NCI-H82 treated with DMSO at 0.1 percent for 48 hours (cell line): ENCODE results near the gene PRCP.
A peak's percentile ranks its signal among the peaks of the same experiment; 100 is the strongest.

Source experiments
- DNase-seq: peaks from one replicate; lab custom pipeline; 2025; ENCODE audit not compliant: unreplicated experiment; lab: John Stamatoyannopoulos, UW

Gene PRCP

DNA sequence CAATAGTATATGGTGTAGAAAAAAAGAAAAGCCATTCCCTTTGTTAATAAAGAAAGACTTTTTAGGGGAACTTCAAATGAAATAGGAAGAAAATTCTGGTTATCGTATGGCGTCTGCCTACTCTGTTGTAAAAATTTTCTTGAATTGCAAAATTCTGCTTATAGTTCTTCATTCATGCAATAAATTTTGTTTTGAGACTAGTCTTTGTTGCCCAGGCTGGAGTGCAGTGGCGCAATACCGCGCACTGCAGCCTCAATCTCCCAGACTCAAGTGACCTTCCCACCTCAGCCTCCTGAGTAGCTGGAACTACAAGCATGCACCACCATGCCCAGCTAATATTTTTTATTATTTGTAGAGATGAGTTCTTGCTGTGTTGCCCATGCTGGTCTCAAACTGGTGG lies 7.1 kb upstream of the PRCP start:
- DNase-seq = no peak

DNA sequence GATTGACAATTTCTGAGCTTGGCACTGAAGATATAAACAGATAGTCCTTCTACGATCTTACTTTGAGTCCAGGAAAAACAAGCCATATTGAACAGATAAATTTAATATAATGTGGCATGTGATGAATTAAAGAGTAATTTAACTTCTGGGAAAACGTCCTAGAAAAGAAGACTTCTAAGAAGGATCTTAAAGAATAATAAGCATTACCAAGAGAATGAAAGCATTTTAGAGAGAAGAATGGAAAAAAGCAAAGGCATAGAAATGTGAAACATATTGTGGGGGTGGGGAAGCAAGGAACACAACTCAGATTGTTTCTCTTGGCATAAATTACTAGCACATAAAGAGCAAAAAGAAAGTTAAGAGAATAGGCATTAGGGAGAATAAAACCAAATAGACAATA lies 6.7 kb upstream of the PRCP start:
- DNase-seq = no peak

DNA sequence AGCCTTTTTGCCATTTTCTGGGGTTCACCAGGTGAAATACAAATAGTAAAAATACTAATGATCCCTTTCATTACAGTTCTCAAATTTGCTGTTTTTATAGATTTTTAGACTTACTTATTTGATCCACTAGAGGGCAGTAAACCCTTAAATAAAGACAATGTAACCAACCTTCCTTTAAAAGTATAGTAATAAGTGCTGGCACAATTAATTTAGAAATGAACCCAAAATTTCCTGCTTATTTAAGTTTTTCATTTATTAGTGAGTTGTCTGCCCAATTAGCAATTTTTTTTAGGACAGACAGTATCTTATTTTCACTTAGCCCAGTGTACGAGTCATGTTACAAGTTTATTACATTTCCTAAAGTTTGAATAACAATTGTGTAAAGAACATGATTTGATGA lies 6.0 kb upstream of the PRCP start:
- DNase-seq = peak; percentile 6

DNA sequence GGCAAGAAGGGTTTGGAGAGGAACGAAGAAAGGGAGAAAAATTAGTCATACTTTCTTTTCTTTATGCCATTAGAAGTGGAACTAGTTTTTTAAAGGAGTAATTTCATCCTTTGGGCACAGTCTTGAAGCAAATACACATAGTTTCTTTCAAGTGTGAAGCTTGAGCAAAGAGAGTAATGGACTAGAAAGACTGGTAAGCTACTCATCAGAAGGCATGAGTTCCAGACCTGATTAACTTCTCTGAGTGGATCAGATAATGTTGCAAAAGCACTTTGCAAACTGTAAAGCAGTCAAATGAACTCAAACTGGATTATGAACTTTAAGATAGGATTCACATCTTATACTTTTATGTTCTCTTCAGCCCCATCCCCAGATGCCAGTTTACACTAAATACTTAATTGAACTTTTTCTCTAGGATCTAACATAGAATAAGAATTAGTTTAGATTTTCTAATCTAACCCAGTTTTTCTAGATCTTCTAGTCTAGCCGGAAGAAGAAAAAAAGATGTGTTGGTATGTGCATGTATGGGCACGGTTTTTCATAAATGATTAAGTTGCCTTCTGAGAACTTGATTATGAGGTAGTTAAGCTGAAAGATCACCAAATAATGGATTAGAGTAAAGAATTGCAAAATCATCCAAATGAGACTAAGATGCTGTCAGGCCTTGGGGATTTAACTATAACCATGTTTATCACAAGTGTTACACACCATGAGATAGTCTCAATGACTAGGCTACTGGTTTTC lies 3.8 kb upstream of the PRCP start:
- DNase-seq = peak; percentile 17

DNA sequence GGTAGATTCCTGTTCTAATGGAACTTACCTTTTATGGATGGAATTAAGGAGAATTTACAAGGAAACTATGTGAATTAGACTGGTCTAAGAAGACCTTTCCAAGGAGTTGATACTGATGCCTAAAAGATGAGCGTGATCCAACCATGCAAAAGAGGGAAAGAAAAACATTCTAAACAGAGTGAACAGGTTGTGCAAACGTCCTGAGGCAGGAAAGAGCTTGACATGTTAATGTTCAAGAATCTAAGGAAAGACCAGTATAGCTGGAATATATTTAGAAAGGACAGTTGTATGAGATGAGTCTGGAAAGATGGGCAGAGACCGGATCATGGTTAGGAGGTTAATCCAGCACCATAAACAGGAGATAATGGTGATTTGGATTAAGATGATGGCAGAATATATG lies 2.6 kb upstream of the PRCP start:
- DNase-seq = no peak

DNA sequence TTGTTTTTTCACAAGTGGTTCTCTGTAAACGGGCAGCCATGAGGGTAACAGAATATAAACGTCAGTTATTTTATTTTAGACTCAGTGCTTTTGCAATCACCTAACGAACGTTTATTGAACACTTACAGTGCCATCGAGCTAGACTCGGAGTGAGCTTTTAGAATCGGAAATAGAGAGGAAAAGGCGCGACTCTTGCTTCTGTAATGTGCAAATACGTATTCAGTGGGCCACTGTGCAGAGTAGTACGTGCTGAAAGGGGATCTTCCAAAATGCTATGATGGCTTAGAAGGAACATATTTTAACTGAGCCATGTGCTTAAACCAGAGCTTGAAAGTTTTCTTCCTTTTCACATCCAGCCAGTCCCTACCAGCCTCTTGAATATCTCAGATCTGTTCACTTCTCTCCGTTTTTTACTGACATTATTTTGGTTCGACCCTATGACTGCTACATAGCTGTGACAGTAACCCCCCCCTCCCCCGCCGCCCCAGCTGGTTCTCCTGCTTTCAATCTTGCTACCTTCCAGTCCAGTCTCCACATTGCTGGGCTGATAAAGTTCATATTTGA lies 1.8 kb upstream of the PRCP start:
- DNase-seq = no peak

DNA sequence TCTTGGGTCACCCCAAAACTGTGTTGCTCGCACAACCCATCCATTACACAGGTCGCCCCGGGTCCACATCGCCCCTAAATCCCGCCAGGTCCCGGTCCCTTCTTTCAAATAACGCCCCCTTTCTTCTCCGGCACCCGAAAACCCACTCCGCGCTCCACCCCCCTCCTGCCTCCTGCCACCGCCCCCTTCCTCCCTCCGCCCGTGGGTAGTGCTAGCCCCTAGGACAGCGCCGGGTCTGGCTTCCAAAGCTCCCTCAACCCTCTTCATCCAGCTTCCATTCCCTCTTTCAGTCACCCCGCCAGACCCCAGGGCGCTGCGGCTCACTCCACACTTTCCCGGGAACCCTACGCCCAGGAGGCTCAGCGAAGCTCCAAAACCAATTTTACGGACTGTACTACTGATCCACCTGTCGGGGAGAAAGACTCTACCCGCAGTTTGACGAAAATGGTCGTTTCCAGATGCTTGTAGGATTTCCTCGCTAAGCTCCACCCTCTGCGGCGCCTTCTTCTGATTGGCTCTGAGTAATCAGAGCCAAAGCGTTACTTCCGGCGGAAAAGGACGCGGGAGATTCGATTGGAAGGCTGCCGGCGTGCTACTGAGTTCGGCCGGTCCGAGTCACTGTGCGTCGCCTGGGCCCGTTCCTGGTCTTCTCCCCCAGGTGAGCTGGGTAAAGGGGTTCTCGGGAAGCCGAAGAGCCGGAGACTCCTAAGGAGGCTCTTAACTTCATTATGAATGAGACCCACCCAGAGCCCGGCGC lies 1.1 kb upstream of the PRCP start, which contains the start of gene DDIAS:
DDIAS (plus strand) TSS at position 572 of the 757 bp plus-strand sequence. CDS start 13,003 bp downstream, outside the sequence.
- DNase-seq = peak; percentile 94

DNA sequence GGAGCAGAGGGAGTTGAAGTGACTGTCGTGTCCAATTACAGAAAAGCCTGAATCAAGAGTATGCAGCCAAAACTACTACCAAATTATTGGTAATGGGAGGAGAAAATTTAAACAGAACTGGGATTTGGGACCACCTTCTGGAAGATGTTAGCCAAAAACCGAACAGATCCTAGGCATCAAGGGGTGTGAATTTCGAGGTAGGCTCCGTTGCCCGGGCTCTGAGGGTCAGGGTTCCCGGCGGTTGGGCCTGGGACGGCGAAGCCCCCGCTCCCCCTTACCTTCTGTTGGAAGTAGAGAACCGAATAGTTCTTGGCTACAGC lies 313 bp downstream of the PRCP start:
- no peak for DNase-seq

DNA sequence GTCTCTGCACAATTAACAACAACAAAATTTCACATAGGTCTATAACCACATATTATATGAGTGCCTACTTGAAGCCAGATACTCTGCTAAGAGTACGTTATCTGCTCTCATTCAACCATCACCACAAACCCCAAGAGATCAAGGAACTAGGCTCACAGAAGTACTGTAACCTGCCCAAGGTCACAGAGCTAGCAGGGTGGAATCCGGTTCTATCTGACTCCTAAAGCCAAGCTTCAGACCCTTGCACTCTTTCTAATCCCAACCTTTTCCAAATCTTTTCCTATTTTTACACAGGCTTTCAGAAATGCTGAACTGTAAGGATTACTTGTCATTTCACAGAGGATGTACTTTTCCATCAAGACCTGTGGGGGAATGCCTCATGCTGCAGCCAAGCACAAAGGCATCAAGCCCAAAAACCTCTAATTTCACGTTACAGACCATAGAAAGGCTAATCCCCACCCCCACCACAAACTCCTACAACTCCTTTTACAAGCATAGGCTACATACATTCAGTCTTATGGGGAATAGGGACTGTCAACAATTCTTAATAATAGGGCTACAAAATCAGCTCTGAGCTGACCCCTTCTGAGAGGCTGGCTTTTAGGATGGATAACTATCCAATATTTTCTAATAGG lies 927 bp downstream of the PRCP start:
- no peak for DNase-seq

DNA sequence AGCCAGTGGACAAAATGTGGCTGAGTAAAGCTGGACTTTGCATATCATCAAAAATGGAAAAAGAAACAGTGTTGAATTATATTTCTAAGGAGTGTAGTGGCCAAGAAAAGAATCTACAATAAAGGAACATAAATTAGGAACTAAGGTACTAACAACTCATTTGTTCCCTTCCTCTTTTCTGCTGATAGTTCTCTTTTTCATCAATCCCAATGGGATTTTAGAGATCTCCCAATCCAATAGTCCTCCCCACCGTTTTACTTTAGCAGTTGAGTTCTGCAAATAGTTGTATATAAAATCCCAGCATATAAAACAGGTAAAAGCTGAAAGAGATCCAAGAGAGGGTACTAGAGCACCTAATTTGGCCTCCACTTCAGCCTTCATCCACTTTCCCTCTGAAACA lies 2.0 kb downstream of the PRCP start:
- no peak for DNase-seq

DNA sequence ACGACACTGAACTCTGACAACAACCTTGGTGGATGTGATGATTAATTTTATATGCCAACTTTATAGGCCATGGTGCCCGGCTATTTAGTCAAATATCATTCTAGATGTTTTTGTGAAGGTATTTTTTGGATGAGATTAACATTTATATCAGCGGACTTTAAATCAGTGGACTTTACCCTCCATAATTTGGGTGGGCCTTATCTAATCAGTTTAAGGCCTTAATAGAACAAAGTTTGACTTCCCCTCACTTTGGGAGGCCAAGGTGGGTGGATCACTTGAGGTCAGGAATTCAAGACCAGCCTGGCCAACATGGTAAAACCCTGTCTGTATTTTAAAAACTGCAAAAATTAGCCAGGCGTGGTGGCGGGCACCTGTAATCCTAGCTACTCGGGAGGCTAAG lies 4.0 kb downstream of the PRCP start:
- no peak for DNase-seq

DNA sequence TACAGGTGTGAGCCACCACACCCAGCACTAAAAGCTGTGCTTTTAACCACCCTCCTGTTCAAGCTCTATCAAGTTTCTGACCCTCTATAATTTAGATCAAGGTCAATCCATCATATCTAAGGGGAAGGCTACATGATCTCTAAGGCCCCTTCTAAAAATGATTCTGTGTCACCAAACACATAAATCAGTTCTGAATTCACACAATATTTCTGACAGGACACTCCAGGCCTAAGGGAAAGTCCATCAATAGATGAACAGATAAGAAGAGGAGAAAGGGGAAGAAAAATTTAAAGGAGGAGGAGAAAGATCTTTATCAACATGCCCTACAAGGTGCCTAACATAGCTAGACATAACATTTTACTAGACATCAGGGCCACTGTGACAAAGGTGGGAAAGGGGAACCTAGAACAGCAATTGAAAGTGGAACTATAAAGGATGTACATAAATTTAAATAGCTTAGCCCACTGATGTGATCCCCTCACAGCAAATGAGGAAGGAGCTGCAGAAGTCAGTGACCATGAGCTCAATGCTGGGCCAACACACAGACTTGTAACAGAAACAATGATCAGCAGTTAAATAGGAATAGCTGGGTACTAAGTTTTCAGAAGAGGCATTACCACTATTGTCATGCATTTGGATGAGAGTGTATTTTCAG lies 4.7 kb downstream of the PRCP start:
- DNase-seq = no peak

DNA sequence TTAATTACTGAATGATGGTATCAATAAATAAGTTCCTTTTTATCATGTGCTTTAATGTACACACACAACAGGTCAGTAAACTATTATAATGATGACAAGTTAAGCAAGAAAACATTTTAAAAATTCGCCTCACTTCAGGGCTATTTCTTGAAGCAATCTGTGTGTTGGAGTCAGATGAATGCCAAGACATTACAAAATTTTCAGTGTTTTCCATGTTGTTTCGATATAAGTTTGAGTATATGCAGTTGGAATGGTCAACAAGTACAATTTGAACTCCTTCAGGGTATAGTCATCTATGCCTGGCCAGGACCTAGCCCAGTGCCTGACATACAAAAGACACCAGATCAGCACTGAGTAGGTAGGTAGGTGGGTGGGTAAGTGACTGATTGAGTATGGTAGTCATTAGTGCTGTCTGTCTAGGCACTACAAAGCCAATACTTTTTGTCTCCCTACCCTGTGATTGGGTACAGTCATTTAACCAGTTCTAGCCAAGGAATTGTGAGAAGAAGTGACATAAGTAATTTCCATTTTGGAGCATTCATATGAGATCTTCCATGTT lies 7.5 kb downstream of the PRCP start:
- no peak for DNase-seq

DNA sequence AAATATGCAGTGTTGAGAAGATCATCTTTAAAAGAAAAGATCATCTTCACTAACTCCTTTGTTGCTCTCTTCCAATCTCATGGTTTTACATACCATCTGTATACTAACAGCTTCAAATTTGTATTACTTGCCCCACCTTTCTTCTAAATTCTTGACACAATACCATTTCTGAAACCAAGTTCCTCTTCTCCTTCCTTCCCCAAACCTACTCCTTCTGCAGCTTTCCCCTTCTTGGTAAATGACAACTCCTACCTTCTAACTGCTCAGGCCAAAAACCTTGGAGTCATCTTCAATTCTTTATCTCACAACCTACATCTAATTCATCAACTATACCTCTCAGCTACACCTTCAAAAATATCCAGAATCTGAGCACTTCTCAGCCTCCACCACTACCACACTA lies 9.3 kb downstream of the PRCP start:
- no peak for DNase-seq

DNA sequence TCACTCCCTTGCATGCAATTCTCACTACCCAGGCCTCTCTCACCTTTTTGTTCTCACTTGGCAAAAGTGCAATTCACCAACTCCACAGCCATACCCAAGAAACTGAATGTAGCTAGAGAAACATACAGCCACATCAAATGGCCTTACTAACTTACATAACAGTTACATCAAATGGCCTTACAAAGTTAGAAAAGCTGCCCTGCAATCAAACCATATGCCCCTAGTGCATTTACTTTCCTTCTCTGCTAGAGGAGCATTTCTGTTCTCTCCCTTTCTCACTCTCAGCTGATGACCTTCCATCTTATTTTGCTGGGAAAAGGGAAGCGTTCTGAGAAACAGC lies 10.3 kb downstream of the PRCP start:
- DNase-seq = no peak

DNA sequence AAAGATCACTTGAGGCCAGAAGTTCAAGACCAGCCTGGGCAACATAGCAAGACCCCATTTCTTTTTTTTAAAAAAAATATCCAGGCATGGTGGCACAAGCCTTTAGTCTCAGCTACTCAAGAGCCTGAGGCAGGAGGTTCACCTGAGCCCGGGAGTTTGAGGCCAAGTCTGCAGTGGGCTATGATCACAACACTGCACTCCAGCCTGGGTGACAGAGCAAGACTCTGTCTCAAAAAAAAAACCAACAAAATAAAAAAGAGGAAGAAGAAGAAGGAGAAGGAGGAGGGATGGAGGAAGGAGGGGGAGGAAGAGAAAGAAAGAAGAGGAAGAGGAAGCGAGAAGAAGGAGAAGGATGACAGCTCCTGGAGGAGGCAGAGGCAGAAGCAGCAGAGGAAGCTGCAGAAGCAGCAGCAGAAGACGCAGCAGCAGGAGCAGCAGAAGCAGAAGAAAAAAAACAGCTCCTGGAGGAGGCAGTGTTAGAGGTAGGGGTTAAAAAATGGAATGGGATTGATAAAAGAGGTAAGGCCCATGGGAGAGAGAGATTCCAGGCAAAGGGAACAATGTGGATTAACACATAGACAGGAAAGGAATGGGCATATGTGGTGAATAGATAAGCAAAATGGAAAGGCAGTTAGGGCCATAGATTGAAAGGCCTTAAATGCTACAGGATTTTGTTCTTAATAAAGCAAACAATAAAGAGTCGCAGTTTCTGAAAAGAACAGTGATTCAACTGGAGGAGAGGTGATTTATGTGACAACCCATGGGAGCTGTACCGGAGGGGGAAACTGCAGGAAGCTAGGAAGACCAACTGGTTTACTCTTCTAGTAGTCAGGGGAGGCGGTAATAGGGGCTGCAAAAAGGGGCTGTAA lies 10.9 kb downstream of the PRCP start:
- DNase-seq = no peak

DNA sequence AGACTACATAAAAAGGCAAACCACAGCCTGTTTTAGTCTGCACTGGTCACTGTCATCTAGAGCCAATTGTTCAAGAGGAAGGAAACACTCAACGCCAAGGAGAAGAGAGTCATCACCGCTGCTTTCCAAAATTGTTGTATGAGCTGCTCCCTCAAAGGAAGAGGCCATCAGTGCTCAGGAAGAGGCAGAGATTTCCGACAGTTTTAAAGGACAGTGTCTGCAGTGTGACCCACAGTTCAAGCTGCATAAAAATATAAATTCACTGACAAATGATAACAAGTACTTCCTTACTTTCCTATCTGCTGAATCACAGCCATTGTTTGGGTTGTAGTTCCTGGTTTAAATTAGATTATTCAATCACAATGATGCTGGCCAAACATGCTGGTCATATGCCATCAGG lies 16.4 kb downstream of the PRCP start:
- no peak for DNase-seq

DNA sequence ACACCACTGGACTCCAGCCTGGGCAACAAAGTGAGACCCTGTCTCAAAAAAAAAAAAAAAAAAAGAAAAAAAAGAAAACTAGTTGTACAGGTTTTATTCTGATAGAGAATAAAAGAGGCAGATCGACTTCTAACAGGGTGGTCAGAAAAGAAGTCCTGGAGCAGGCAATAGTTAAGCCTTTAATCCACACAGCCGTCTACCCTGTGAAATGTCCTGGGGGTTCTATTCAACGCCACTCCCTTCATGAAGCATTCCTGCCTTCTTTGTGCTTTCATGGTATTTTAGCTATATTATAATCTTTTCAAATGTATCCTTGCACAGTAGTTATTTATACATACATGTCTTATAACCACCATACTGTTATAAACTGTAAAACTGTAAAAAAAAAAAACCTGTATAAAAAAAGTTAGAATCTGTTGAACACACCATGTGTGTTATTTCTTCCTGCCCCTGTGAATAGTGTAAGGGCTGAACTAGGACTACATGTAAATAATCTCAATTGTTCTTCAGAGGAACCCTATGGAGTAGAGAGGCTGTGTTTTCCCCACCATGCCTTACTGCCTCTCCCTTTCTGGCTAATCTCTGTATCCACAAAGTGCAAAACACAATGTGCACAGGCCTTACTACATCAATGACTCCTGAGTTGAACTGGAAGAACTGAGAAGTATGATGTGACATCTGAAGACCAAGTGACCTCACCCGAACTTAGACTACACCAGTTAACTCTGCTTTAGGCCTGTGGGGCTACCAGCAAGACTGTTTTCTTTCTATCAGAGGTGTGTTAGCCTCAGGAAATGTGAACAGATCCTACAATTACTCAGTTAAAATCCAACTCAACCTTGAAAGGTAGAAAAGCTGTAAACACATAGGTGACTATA lies 25.3 kb downstream of the PRCP start:
- DNase-seq = no peak

DNA sequence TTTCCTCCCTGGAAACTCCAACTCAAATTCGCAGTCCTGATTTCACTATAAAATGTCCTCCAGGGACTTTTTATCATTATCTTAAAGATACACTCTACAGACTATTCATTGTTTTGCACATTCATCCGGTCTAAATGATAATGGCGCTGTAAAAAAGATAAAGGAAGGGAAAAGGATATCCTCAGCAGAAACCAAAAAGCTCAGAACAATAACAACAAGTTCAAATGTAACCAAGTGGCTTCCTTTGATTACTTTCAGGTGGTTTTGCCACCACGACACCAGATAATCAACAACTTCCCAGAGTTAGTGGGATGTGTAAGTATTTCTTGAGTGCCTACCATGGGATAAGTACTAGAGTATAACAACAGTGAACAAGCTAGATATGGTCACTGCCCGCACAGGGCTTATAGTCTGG lies 26.3 kb downstream of the PRCP start:
- no peak for DNase-seq
